GM12873 (cell line): ENCODE results near the gene PTPRJ.
A peak's percentile ranks its signal among the peaks of the same experiment; 100 is the strongest.

Experiments
- CTCF ChIP-seq: IDR thresholded peaks from 2 replicates; pipeline ENCODE4 v1.5.1; 2012; ENCODE audit warnings: low read depth, mild to moderate bottlenecking, moderate library complexity, low read length, control low read depth; ENCODE audit not compliant: insufficient read depth; ENCODE audit errors: missing control alignments

Gene PTPRJ

DNA sequence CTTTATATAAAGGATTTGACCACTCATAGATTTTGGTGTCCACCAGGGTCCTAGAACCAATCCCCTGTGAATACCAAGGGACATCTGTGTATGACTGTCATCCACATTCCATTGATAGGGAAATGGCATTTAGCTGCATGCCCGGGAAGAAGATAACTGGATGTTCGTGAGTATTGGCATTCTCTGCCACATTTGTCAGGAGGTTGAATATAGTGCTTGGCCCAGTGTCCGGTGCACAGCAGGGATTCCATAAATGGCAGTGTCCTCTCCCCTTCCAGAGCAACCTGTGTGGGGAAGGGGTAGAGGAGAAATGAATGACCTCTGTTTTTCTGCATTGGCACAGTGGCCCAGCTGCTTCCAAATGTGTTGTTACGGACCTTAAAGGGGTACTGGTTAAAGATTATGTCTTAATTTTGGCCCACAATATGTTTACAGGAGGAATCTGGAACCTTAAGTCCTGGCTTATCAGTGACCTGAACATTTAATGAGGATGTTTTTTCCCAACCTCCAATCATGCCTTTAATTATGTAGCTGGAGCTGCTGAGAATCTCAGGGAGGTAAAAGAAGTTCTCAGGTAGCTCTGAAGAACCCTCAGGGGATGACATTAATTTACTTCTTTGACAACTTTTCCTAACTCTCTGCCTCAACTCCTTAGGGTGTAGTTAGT, 202.6 kb downstream of the PTPRJ start:
- no peak for TF ChIP-seq CTCF

GRCh38 chr11:48184452-48184851, 204.1 kb downstream of the PTPRJ start:
- no peak for TF ChIP-seq CTCF

- no peak for TF ChIP-seq CTCF
These were observed 213.5 kb downstream of the PTPRJ start for GRCh38 chr11:48193876-48194275.

DNA sequence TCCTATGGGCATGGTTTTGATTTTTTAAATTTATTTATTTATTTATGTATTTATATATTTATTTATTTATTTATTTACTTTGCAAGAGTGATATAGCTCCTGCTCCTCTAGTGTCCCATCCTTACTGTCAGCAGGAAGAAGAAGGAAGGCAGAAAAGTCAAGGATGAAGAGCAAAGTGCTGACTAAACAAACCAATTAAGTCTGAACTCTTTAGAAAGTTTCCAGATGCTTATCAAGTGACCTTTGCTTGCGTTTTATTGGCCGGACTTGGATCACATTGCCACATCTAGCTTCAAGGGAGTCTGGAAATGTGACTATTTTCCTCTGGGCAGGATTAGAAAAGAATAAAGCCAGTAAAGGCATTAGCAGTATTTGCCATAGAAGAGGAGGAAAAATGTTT, 227.5 kb downstream of the PTPRJ start:
- no peak for TF ChIP-seq CTCF

GRCh38 chr11:48210052-48210451, 229.7 kb downstream of the PTPRJ start:
- peak; percentile 33 for TF ChIP-seq CTCF

DNA sequence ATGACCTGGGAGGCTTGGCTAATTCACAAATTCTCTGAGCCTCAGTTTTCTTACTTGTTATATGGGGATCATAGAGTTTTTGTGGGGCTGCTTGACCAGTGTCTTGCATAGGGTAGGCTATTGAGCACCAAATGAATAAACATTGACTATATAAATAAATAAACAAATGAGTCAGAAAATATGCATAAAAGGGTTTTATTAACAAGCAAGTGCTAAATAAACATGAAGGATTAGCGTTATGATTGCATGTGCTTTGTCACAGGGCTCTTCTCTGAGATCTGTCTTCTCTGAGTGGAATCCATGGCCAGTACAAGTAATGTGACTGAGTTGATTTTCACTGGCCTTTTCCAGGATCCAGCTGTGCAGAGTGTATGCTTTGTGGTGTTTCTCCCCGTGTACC, 236.2 kb downstream of the PTPRJ start, which contains the start of gene OR4B1:
Gene OR4B1 (plus strand): TSS at position 301 of the 400 bp plus-strand sequence. CDS start 0 bp downstream, at position 301.
- TF ChIP-seq CTCF, result no peak
